ENCODE results near the gene KLHL40.
A peak's percentile ranks its signal among the peaks of the same experiment; 100 is the strongest.

KLHL40 gene

DNA sequence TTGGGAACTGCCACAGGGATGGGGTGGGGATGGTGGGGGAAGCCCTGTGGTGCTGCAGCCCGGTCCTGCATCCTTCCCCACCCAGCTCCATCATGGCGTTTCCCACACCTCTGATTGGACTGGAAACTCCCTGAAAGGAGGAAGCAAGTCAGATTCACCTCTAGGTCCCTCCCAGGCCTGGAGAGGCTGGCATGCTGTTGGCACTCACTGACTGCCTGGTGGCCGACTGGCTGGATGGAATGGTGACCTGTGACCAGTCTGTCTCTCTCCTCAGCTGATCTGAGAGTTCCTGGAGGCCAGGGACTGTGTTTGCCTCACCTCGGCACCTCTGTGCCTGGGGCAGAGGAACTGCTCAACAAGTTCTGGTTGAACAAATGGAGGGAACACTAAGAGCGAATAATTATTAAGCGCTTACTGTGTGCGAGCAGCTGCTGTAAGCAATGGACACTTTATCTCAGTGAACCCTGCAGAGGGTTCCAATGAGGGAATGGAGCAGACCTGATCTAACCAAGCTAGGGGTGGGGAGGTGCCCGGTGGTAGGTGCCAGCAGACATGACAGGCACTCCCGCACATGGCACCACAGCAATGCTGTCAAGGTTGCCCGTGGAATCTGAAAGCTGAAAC, 20.7 kb downstream of the KLHL40 start:
- DNase-seq (no peak), ATAC-seq (replicated peaks) (no peak)
- Mint-ChIP-seq H3K4me3 (no peak overlapping the region), H3K27ac (no peak overlapping the region), H3K36me3 (no peaks in the 10 kb centered on the region), H3K9me3 (no peaks in the 10 kb centered on the region), H3K27me3 (peaks cover 18 to 36% of the 10 kb centered on the region in 2 donors), H3K4me1 (peaks cover 0 to 5% of the 10 kb centered on the region in 2 donors)

DNA sequence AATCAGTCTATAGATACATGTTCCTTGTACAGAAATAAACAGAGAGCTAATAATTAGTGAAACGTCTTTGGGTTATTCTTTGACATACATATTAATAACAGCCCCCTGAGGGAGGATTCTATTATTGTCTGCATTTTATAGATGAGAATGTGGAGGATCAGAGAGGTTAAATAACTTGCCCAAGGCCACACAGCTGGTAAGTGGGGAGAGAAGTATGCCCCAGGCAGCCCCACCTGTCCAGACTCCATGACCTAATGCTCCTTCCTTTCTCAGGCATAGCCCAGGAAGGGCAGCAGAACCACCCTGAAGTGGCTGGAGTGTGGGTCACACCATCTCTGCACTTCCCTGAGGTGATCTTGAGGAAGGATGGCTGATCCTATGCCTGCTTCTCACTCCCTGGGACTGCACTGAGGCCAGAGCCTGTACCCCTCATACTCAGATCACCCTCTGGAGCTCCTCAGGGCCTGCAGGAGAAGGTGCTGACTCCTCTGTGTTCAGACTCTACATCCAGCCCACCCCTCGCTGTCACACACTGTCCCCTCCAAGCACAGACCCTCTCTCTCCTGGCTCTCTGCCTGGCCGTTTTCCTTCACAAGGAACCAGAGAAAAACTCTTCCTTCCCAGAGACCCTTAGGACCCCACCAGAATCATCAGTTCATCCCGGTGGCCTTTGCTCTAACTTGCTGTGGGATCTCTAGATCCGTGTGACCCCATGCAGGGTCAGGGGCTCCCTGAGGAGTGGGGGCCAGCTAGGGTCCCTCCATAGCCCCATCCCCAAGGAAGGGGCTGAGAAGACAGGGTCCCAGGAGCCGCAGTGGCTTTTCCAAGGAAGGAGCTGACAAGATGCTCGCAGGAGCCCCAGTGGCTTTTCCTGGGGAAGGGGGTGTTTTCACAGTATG, 21.6 kb downstream of the KLHL40 start:
- no peak for DNase-seq
- Mint-ChIP-seq H3K9me3 (no peaks in the 10 kb centered on the region), H3K36me3 (no peaks in the 10 kb centered on the region), H3K4me3 (no peak overlapping the region), H3K4me1 (no peaks in the 10 kb centered on the region), H3K27me3 (peaks cover 10 to 30% of the 10 kb centered on the region in 2 donors), H3K27ac (no peak overlapping the region)
- no peak for ATAC-seq (replicated peaks)

DNA sequence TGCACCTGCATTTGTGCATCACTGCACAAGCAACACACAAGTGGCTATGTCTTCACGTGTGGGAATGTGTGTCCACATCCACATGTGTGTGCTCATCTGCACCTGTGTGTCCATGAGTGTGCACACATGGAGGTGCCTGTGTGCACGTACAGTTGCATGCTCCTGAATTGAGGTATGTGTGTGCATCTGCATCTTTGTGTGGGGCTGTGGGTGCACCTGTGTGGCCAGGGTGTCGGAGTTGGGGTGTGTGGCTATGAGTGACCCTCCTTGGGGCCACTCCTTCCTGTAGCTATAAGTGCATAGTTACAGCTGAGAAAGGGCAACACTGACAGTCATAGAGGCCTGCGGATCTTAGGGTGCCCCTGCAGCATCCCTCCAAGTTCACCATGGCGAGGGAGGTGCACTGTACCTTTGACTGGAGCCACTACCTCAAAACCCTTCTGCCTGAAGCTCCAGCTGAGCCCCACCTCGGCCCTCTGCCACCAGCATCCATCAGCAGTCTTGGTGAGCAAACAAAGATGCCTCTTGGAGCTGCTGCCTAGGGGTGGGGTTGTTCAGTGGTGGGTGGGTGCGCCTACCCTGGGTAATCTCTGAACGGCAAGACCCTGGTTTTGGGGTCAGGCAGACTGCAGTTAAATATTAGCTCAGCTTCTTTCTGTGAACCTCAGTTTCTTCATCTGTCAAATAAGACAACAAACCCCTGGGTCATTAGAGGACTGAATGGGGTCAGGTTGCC, 22.5 kb downstream of the KLHL40 start:
- ATAC-seq (replicated peaks): no peak
- no peak overlapping the region for H3K4me3 Mint-ChIP-seq
- no peak for DNase-seq
- H3K4me1 Mint-ChIP-seq: peaks cover 1 to 2% of the 10 kb centered on the region in 2 donors
- no peaks in the 10 kb centered on the region for H3K36me3 Mint-ChIP-seq
- H3K27me3 Mint-ChIP-seq: peaks cover 10 to 30% of the 10 kb centered on the region in 2 donors
- no peaks in the 10 kb centered on the region for H3K9me3 Mint-ChIP-seq
- H3K27ac Mint-ChIP-seq: no peak overlapping the region

DNA sequence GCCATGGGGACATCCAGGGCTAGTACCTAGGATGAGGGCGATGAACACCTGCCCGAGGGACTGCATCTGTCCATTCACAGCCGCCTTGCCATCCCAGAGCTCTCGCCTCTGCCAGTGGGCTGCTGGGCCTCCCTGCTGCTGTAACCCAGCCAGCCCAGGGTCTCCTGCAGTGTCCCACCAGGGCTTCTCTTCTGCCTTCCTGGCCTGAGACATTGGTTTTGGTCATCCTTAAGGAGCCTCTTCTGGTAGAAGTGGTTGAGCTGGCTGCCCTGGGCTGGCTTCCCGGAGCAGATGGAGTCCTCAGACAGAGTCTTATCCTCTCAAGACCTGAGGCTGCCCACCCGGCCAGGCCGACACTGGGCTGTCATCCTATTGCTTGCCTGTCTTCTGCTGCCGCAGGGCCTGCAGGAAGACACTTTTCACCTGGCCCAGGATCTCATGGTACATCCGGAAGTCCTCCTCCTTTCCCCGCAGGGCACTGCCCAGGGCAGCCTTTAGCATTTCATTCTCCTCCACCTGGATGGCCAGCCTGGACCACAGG, 23.3 kb downstream of the KLHL40 start:
- Mint-ChIP-seq H3K4me3 (no peak overlapping the region), H3K27me3 (peaks cover 10 to 21% of the 10 kb centered on the region in 2 donors), H3K27ac (no peak overlapping the region), H3K36me3 (no peaks in the 10 kb centered on the region), H3K9me3 (no peaks in the 10 kb centered on the region), H3K4me1 (peaks cover 7 to 11% of the 10 kb centered on the region in 2 donors)
- no peak for DNase-seq
- no peak for ATAC-seq (replicated peaks)

GRCh38 chr3:42709621-42710020, 24.3 kb downstream of the KLHL40 start:
- H3K36me3 Mint-ChIP-seq: no peaks in the 10 kb centered on the region
- no peak overlapping the region for H3K4me3 Mint-ChIP-seq
- ATAC-seq (replicated peaks): no peak
- DNase-seq: no peak
- H3K4me1 Mint-ChIP-seq: peaks cover 9 to 18% of the 10 kb centered on the region in 2 donors
- no peaks in the 10 kb centered on the region for H3K9me3 Mint-ChIP-seq
- peaks cover 10 to 18% of the 10 kb centered on the region in 2 donors for H3K27me3 Mint-ChIP-seq
- no peak overlapping the region for H3K27ac Mint-ChIP-seq

- Mint-ChIP-seq H3K4me1 (peaks cover 9 to 18% of the 10 kb centered on the region in 2 donors), H3K27me3 (peaks cover 10 to 18% of the 10 kb centered on the region in 2 donors), H3K27ac (no peak overlapping the region), H3K36me3 (no peaks in the 10 kb centered on the region), H3K4me3 (no peak overlapping the region), H3K9me3 (no peaks in the 10 kb centered on the region)
- ATAC-seq (replicated peaks) (no peak), DNase-seq (no peak)
Observed at GRCh38 chr3:42710323-42711021, 25.1 kb downstream of the KLHL40 start.

- no peak overlapping the region for H3K27ac Mint-ChIP-seq
- H3K36me3 Mint-ChIP-seq: no peaks in the 10 kb centered on the region
- H3K27me3 Mint-ChIP-seq: peaks cover 10 to 13% of the 10 kb centered on the region in 2 donors
- H3K4me1 Mint-ChIP-seq: peaks cover 9 to 18% of the 10 kb centered on the region in 2 donors
- no peaks in the 10 kb centered on the region for H3K9me3 Mint-ChIP-seq
- DNase-seq (no peak), ATAC-seq (replicated peaks) (no peak)
- H3K4me3 Mint-ChIP-seq: no peak overlapping the region
Observed at GRCh38 chr3:42711491-42712343, 26.4 kb downstream of the KLHL40 start.

DNA sequence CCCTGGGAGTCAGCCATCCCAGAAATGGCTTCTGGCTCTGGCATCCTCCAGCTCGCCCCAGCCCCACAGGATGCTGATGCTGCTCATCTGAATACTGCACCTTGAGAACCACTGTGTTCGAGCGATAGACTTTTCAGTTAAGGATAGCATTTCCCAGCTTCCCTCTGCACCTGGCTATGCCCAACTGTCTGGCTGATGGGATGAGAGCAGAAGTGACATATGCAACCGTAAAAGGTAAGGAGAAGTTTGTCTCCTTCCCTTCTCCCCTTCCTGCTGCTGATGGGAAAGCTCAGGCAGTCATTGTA, 27.0 kb downstream of the KLHL40 start:
- no peaks in the 10 kb centered on the region for H3K9me3 Mint-ChIP-seq
- no peaks in the 10 kb centered on the region for H3K36me3 Mint-ChIP-seq
- peaks cover 9 to 18% of the 10 kb centered on the region in 2 donors for H3K4me1 Mint-ChIP-seq
- DNase-seq: no peak
- H3K27me3 Mint-ChIP-seq: peaks cover 6 to 10% of the 10 kb centered on the region in 2 donors
- H3K27ac Mint-ChIP-seq: no peak overlapping the region
- no peak for ATAC-seq (replicated peaks)
- H3K4me3 Mint-ChIP-seq: no peak overlapping the region

GRCh38 chr3:42712688-42713372, 27.5 kb downstream of the KLHL40 start:
- no peak overlapping the region for H3K27ac Mint-ChIP-seq
- H3K9me3 Mint-ChIP-seq: no peaks in the 10 kb centered on the region
- DNase-seq (no peak), ATAC-seq (replicated peaks) (peak in 1 of 2 donors; percentile 18)
- H3K4me3 Mint-ChIP-seq: no peak overlapping the region
- H3K4me1 Mint-ChIP-seq: peaks cover 9 to 18% of the 10 kb centered on the region in 2 donors
- H3K36me3 Mint-ChIP-seq: no peaks in the 10 kb centered on the region
- peaks cover under 1 to 5% of the 10 kb centered on the region in 2 donors for H3K27me3 Mint-ChIP-seq

GRCh38 chr3:42713747-42714146, 28.4 kb downstream of the KLHL40 start:
- DNase-seq (no peak), ATAC-seq (replicated peaks) (no peak)
- no peaks in the 10 kb centered on the region for H3K9me3 Mint-ChIP-seq
- H3K27ac Mint-ChIP-seq: no peak overlapping the region
- H3K4me3 Mint-ChIP-seq: no peak overlapping the region
- peaks cover 9 to 18% of the 10 kb centered on the region in 2 donors for H3K4me1 Mint-ChIP-seq
- peaks cover 0 to 5% of the 10 kb centered on the region in 2 donors for H3K27me3 Mint-ChIP-seq
- H3K36me3 Mint-ChIP-seq: no peaks in the 10 kb centered on the region

DNA sequence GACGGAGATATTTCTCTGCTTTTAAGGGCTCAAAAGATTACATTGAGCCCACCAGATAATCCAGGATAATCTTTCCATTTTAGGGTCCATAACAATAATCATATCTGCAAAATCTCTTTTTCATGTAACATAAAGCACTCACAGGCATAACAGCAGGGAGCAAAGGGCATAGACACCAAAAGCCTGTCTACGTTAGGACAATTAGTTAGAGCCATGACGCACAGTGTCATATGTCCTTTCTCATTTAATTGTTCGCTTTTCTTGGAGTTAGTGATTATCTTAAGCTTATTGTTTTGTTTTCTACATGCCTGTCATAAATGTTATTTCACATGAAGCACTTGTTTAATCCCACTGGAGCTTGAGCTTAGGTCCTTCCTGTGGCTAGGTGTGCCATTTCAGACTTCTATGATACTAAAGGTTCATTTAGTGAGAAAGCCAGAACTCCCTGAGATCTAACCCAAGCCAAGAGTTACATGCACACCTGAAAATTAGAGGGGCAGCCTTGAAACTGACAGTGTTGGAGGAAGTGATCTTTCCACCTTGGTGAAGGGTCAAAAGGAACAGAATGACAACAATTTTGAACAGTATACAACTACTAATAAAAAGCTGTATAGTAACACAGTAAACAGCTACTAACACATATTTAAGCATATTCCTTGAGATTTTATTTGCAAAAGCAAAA, 29.0 kb downstream of the KLHL40 start:
- no peaks in the 10 kb centered on the region for H3K9me3 Mint-ChIP-seq
- H3K36me3 Mint-ChIP-seq: no peaks in the 10 kb centered on the region
- H3K27me3 Mint-ChIP-seq: peaks cover 0 to under 1% of the 10 kb centered on the region in 2 donors
- no peak for ATAC-seq (replicated peaks)
- H3K4me3 Mint-ChIP-seq: no peak overlapping the region
- peaks cover 9 to 18% of the 10 kb centered on the region in 2 donors for H3K4me1 Mint-ChIP-seq
- no peak for DNase-seq
- H3K27ac Mint-ChIP-seq: no peak overlapping the region

- no peak overlapping the region for H3K27ac Mint-ChIP-seq
- no peaks in the 10 kb centered on the region for H3K27me3 Mint-ChIP-seq
- no peak overlapping the region for H3K4me3 Mint-ChIP-seq
- no peaks in the 10 kb centered on the region for H3K36me3 Mint-ChIP-seq
- H3K4me1 Mint-ChIP-seq: peaks cover 9 to 18% of the 10 kb centered on the region in 2 donors
- DNase-seq (no peak), ATAC-seq (replicated peaks) (no peak)
- no peaks in the 10 kb centered on the region for H3K9me3 Mint-ChIP-seq
Observed at GRCh38 chr3:42717306-42717705, 32.0 kb downstream of the KLHL40 start.

Measured in stimulated activated naive B cell treated with anti-CD40 and anti-IgM and Interleukin-4, amounts not matched to agents 10 μg/mL and 1 μg/mL and 100 μg/mL, for 72 hours (primary cell).